Activated naive CD8-positive, alpha-beta T cell (primary cell): ENCODE data around the gene SH2B3.
"Not testable (repeated sequence)": the region's sequence is repeated elsewhere in the genome, so short reads cannot be mapped to it uniquely, and the experiment has no call there.

ENCODE experiments used
- H3K27ac Mint-ChIP-seq: one replicate; pipeline ENCODE4 v1.8.0; 2021; ENCODE audit warnings: mixed read lengths
- H3K27me3 Mint-ChIP-seq: one replicate; pipeline ENCODE4 v1.8.0; 2021; ENCODE audit warnings: mixed read lengths
- H3K36me3 Mint-ChIP-seq: one replicate; pipeline ENCODE4 v1.8.0; 2021; ENCODE audit warnings: mixed read lengths
- H3K4me1 Mint-ChIP-seq: one replicate; pipeline ENCODE4 v1.8.0; 2021; ENCODE audit warnings: low read depth, mixed read lengths
- H3K4me3 Mint-ChIP-seq: one replicate; pipeline ENCODE4 v1.8.0; 2021; ENCODE audit warnings: mild to moderate bottlenecking, mixed read lengths
- H3K9me3 Mint-ChIP-seq: one replicate; pipeline ENCODE4 v1.8.0; 2021; ENCODE audit warnings: low read depth, mixed read lengths

The SH2B3 gene

DNA sequence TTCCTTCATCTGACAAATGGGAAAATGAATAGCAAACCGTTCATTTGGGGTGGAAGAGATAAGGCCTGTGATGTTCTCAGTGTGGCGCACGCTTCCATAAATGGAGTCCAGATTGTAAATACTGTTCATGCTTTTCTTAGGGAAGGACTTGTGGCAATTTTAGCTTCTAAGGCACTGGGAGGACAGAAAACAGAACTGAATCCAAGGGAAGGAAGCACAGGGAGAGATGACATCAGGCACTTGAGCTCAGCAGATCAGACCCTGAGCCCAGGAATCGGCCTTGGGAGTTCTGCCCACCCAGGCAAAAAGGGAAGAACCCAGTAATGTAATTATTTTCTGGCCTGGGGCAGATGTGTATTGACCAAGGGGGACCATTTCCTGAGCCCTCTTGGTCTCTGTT lies 7.2 kb upstream of the SH2B3 start:
- Mint-ChIP-seq H3K27ac (peak overlapping the region; percentile 35), H3K4me1 (peaks cover 41% of the 10 kb centered on the region), H3K4me3 (no peak overlapping the region), H3K27me3 (no peaks in the 10 kb centered on the region), H3K9me3 (no peaks in the 10 kb centered on the region), H3K36me3 (no peaks in the 10 kb centered on the region)

- not testable (repeated sequence) for H3K9me3 Mint-ChIP-seq, H3K27me3 Mint-ChIP-seq, H3K36me3 Mint-ChIP-seq
- H3K4me1 Mint-ChIP-seq, result peaks cover 55% of the 10 kb centered on the region
- H3K27ac Mint-ChIP-seq, result peak overlapping the region; percentile 85
- peak overlapping the region; percentile 62 for H3K4me3 Mint-ChIP-seq
Measured at GRCh38 chr12:111399741-111400404, 5.8 kb upstream of the SH2B3 start.

DNA sequence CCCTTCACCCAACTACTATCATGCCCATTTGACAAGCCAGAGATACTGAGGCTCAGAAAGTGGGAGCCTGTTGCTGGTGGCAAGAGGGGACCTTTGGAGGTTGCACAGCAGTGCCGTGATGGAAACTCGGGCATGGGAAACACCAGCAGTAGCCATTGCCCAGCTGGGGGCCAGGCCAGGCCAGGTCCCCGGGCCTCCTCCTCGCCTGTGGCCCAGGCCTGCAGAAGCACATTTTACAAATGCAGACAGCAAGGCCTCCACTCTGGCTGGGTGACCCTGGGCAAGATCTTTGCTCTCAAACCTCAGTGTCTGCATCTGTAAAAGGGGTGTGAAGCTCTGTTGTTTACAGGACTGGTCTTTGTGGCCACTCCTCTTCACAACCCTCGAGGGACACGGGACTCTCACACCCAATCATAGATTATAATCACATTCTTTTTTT lies 4.5 kb upstream of the SH2B3 start:
- Mint-ChIP-seq H3K36me3 (no peaks in the 10 kb centered on the region), H3K4me3 (no peak overlapping the region), H3K27me3 (no peaks in the 10 kb centered on the region)

DNA sequence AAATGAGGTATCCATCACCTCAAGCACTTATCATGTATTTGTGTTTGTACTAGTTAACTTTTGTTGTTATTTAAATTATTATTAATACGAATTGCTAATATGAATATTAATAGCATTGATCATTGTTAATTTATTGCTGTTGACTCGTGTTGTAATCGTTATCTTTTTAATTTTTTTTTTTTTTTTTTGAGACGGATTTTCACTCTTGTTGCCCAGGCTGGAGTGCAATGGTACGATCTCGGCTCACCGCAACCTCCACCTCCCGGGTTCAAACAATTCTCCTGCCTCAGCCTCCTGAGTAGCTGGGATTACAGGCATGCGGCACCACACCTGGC lies 3.3 kb upstream of the SH2B3 start:
- not testable (repeated sequence) for H3K27me3 Mint-ChIP-seq, H3K27ac Mint-ChIP-seq, H3K9me3 Mint-ChIP-seq, H3K36me3 Mint-ChIP-seq, H3K4me3 Mint-ChIP-seq
- H3K4me1 Mint-ChIP-seq, result peaks cover 53% of the 10 kb centered on the region

More for the DNA sequence above, 4.5 kb upstream of the SH2B3 start:
- Mint-ChIP-seq H3K9me3 (no peaks in the 10 kb centered on the region), H3K27ac (no peak overlapping the region), H3K4me1 (peaks cover 55% of the 10 kb centered on the region)

- H3K4me3 Mint-ChIP-seq, result peak overlapping the region; percentile 88
Measured at GRCh38 chr12:111404362-111405148, 1.2 kb upstream of the SH2B3 start.

GRCh38 chr12:111405149-111405858 lies 419 bp upstream of the SH2B3 start:
- peak overlapping the region; percentile 88 for H3K4me3 Mint-ChIP-seq
- H3K4me1 Mint-ChIP-seq, result peaks cover 57% of the 10 kb centered on the region
- no peaks in the 10 kb centered on the region for H3K27me3 Mint-ChIP-seq
- H3K36me3 Mint-ChIP-seq, result peaks cover 2% of the 10 kb centered on the region
- no peaks in the 10 kb centered on the region for H3K9me3 Mint-ChIP-seq
- peak overlapping the region; percentile 86 for H3K27ac Mint-ChIP-seq

More at GRCh38 chr12:111404362-111405148, 1.2 kb upstream of the SH2B3 start:
- Mint-ChIP-seq H3K36me3 (peaks cover 2% of the 10 kb centered on the region), H3K27me3 (no peaks in the 10 kb centered on the region), H3K27ac (peak overlapping the region; percentile 86), H3K4me1 (peaks cover 59% of the 10 kb centered on the region), H3K9me3 (no peaks in the 10 kb centered on the region)

GRCh38 chr12:111406474-111407376 lies 1.0 kb downstream of the SH2B3 start:
- H3K4me3 Mint-ChIP-seq, result peak overlapping the region; percentile 95
- no peaks in the 10 kb centered on the region for H3K9me3 Mint-ChIP-seq
- peaks cover 63% of the 10 kb centered on the region for H3K4me1 Mint-ChIP-seq
- peaks cover 2% of the 10 kb centered on the region for H3K36me3 Mint-ChIP-seq
- no peaks in the 10 kb centered on the region for H3K27me3 Mint-ChIP-seq
- peak overlapping the region; percentile 92 for H3K27ac Mint-ChIP-seq

DNA sequence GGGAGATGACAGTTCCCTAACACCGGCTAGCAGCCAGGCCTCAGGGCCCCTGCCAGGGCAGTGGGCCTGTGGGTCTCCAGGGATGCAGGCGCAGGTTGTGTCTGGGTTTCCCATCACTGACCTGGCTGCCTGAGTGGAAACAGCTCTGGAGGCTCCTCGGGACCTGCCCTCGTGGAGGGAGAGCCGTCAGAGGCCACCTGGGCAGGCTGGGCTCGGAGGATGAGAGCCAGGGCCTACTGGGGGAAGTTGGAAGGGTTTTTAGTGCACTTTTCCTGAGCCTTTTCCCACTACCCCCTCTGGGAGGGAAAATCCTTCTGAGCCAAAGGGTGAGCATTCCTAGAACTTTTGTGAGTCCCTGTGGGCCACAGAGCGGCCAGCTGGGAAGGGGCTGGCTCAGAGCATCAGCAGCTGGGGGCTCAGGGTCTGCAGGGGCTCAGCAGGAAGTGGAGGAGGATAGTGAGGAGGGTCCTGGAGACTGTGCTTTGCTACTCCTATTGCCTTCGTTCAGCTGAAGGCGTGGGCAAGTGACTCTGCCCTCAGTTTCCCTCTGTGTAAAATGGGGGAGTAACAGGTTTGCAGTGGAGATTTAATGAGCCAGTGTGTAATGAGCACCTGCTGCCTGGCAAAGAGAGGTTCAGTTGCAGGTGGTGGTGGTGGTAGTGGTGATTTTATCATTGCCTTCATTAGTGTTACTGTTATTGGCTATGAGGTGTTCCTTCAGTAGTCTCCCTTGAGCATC lies 1.8 kb downstream of the SH2B3 start:
- Mint-ChIP-seq H3K4me3 (peak overlapping the region; percentile 95), H3K36me3 (peaks cover 2% of the 10 kb centered on the region), H3K27ac (peak overlapping the region; percentile 92), H3K27me3 (no peaks in the 10 kb centered on the region), H3K4me1 (peaks cover 71% of the 10 kb centered on the region), H3K9me3 (no peaks in the 10 kb centered on the region)

DNA sequence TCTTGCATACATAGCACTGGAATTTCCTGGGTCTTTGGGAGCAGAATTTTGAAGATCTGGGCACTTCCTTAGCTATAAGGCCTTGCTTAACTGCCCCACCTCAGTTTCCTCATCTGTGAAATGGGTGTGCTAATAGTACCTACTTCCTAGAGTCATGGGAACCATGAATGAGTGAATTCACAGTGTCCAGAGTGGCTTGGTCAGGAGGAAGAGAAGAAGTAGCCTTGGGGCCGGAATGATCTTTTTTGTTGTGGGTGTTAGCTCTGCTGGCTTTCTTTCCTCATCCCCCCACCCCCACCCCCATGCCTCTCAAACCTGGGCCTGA lies 2.4 kb downstream of the SH2B3 start:
- no peaks in the 10 kb centered on the region for H3K27me3 Mint-ChIP-seq
- peaks cover 72% of the 10 kb centered on the region for H3K4me1 Mint-ChIP-seq
- no peaks in the 10 kb centered on the region for H3K9me3 Mint-ChIP-seq
- H3K4me3 Mint-ChIP-seq, result peak overlapping the region; percentile 95
- peak overlapping the region; percentile 77 for H3K27ac Mint-ChIP-seq
- H3K36me3 Mint-ChIP-seq, result peaks cover 2% of the 10 kb centered on the region

DNA sequence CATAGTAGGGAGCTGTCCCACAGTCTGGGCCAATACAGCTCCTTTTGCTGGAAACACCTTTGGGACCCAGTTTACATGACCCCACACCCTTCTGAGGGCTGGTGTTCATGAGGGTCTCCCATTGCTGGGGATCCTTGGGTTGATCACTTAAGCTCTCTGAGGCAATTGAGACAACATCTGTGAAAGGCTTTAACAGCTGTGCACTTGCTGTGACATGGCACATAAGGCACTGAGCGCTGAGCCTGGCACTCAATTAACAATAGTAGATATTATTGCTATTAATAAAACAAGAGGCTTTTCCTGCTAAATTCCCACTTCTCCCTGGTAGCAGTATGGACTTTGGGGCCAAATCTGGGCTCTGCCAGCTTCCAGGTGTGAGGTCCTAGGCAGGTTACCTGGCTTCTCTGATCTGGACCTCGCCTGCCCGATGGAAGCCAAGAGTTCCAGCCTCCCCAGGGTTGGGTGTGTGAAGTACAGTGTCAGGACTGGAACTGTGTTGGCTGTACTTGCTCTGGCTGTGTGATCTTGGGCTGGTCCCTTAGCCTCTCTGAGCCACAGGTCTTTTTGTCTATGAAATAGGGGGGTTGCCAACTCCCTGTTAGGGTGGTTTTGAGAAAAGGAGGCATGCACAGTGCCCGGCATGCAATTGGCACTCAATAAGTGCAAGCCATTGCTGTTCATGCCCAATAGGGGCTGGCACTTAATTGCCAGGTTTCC lies 3.1 kb downstream of the SH2B3 start:
- peaks cover 72% of the 10 kb centered on the region for H3K4me1 Mint-ChIP-seq
- H3K27ac Mint-ChIP-seq, result peak overlapping the region; percentile 77
- H3K36me3 Mint-ChIP-seq, result peaks cover 2% of the 10 kb centered on the region
- H3K27me3 Mint-ChIP-seq, result no peaks in the 10 kb centered on the region
- H3K4me3 Mint-ChIP-seq, result peak overlapping the region; percentile 95
- no peaks in the 10 kb centered on the region for H3K9me3 Mint-ChIP-seq

- H3K9me3 Mint-ChIP-seq, result no peaks in the 10 kb centered on the region
- peaks cover 2% of the 10 kb centered on the region for H3K36me3 Mint-ChIP-seq
- peak overlapping the region; percentile 95 for H3K4me3 Mint-ChIP-seq
- H3K4me1 Mint-ChIP-seq, result peaks cover 72% of the 10 kb centered on the region
- peak overlapping the region; percentile 68 for H3K27ac Mint-ChIP-seq
- H3K27me3 Mint-ChIP-seq, result no peaks in the 10 kb centered on the region
Measured at GRCh38 chr12:111409403-111409779, 3.7 kb downstream of the SH2B3 start.

GRCh38 chr12:111409780-111410430 lies 4.2 kb downstream of the SH2B3 start:
- peak overlapping the region; percentile 61 for H3K27ac Mint-ChIP-seq
- H3K36me3 Mint-ChIP-seq, result peaks cover 2% of the 10 kb centered on the region
- H3K4me1 Mint-ChIP-seq, result peaks cover 72% of the 10 kb centered on the region
- no peaks in the 10 kb centered on the region for H3K9me3 Mint-ChIP-seq
- no peaks in the 10 kb centered on the region for H3K27me3 Mint-ChIP-seq
- H3K4me3 Mint-ChIP-seq, result peak overlapping the region; percentile 95
